HG02943 (cell line): ENCODE results near the gene SYT1.

ENCODE experiments used
- ATAC-seq: cut with Tn5 transposase; IDR thresholded peaks from one replicate; pipeline ENCODE4 v1.9.1; 2021; ENCODE audit warnings: mild to moderate bottlenecking, low read depth, moderate library complexity; ENCODE audit not compliant: unreplicated experiment

SYT1 gene

GRCh38 chr12:78888568-78888967 lies 24.0 kb downstream of the SYT1 start:
- ATAC-seq, result peak; percentile 79

- no peak for ATAC-seq
Observed at GRCh38 chr12:78891646-78892353, 27.2 kb downstream of the SYT1 start.

GRCh38 chr12:78898416-78898815 lies 33.8 kb downstream of the SYT1 start:
- no peak for ATAC-seq

GRCh38 chr12:78914859-78915331 lies 50.3 kb downstream of the SYT1 start:
- ATAC-seq, result no peak

- ATAC-seq, result no peak
Observed at GRCh38 chr12:78916845-78917480, 52.4 kb downstream of the SYT1 start.

GRCh38 chr12:78917513-78917912 lies 52.9 kb downstream of the SYT1 start:
- no peak for ATAC-seq

GRCh38 chr12:78918268-78918667 lies 53.7 kb downstream of the SYT1 start:
- no peak for ATAC-seq

- no peak for ATAC-seq
Observed at GRCh38 chr12:78928200-78929074, 63.9 kb downstream of the SYT1 start.

- ATAC-seq, result no peak
Observed at GRCh38 chr12:78929075-78929418, 64.5 kb downstream of the SYT1 start.

GRCh38 chr12:78931466-78931990 lies 67.0 kb downstream of the SYT1 start:
- ATAC-seq, result no peak

GRCh38 chr12:78933014-78933413 lies 68.4 kb downstream of the SYT1 start:
- no peak for ATAC-seq

- ATAC-seq, result no peak
Observed at GRCh38 chr12:78938341-78939084, 73.9 kb downstream of the SYT1 start.

- no peak for ATAC-seq
Observed at GRCh38 chr12:78949532-78949931, 85.0 kb downstream of the SYT1 start.

GRCh38 chr12:78951803-78952551 lies 87.4 kb downstream of the SYT1 start:
- ATAC-seq, result no peak

- no peak for ATAC-seq
Observed at GRCh38 chr12:78952552-78952929, 88.0 kb downstream of the SYT1 start.

GRCh38 chr12:78958941-78959340 lies 94.4 kb downstream of the SYT1 start:
- ATAC-seq, result no peak

GRCh38 chr12:78959556-78959955 lies 95.0 kb downstream of the SYT1 start:
- ATAC-seq, result no peak

- ATAC-seq, result no peak
Observed at GRCh38 chr12:78961171-78961570, 96.6 kb downstream of the SYT1 start.

GRCh38 chr12:78963439-78964227 lies 99.1 kb downstream of the SYT1 start:
- ATAC-seq, result no peak
